Breast epithelium (tissue), 3 donors: ENCODE measurements around the gene LFNG.

Source experiments
- POLR2AphosphoS5 ChIP-seq, 3 donors: sonication (generic); formaldehyde crosslinking; IDR thresholded peaks; one replicate each; pipeline ENCODE4 v1.6.1; 2017; ENCODE audit warnings: antibody characterized with exemption in 3 of 3
- TF ChIP-seq, protein P1 (sequence below), 3 donors: fragments of 450-650 bp; IDR thresholded peaks; one replicate each; pipeline ENCODE4 v1.5.1; 2016 to 2017; ENCODE audit warnings: antibody characterized with exemption in 3 of 3, mild to moderate bottlenecking in 3 of 3, moderate library complexity in 3 of 3

DNA sequence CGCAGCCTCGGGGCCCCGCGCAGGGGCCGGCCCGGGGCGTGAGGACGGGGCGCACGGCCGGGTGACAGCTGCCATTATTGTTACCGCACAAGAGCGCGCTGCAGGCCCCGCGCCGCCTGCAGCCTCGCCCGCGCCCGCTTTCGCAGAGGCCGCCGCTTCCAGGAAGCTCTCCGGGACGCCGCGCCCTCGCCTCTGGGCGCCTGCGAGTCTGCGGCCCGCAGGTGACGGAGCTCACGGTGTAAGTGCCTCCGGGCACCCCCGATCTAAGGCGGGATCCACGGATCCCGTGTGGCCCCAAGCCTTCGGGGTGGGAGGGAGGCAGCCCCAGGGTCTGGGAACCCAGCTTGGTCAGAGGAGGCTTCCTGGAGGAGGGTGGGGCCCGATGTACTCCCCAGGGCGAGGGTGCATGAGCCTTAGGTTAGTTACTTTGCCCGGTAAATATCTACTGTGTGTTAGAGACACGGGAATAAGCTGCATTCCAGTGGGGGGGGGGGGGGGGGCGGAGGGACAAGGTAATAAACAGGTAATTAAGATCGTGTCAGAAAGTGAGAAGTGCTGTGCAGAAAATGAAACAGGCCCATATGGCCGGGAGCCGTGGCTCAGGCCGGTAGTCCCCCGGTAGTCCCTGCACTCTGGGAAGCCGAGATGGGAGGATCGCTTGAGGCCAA is 39.8 kb downstream of the LFNG start:
- TF ChIP-seq, protein P1, sequence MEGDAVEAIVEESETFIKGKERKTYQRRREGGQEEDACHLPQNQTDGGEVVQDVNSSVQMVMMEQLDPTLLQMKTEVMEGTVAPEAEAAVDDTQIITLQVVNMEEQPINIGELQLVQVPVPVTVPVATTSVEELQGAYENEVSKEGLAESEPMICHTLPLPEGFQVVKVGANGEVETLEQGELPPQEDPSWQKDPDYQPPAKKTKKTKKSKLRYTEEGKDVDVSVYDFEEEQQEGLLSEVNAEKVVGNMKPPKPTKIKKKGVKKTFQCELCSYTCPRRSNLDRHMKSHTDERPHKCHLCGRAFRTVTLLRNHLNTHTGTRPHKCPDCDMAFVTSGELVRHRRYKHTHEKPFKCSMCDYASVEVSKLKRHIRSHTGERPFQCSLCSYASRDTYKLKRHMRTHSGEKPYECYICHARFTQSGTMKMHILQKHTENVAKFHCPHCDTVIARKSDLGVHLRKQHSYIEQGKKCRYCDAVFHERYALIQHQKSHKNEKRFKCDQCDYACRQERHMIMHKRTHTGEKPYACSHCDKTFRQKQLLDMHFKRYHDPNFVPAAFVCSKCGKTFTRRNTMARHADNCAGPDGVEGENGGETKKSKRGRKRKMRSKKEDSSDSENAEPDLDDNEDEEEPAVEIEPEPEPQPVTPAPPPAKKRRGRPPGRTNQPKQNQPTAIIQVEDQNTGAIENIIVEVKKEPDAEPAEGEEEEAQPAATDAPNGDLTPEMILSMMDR (IDR thresholded peaks at IDR 0.05) = no peak
- TF ChIP-seq POLR2AphosphoS5 (IDR thresholded peaks at IDR 0.05) = no peak
